ENCODE results near the gene ADGRB3.
"Not testable (repeated sequence)": the region's sequence is repeated elsewhere in the genome, so short reads cannot be mapped to it uniquely, and the experiment has no call there.

The ADGRB3 gene

DNA sequence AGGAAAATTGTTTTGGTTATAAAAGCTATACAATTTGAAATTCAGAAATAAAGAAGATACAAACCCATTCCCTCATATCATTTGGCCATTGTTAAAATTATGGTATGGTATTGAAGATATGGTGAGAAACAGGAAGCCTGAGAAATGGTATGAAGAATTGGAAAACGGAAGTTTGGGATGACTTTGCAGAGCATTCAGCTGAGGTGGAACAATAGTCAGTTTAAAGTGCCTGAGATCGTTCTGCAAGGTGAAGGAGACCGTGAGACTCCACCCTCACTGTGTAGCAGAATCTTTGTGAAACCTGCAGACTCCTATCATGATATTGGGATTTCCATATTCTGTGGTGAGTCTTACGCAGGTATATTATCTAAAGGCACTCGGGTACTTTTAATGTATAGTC, 97.3 kb downstream of the ADGRB3 start:
- in situ Hi-C loops (cut with MboI; ENCODE audit: low sequenced_read_pairs) = no loop called here

DNA sequence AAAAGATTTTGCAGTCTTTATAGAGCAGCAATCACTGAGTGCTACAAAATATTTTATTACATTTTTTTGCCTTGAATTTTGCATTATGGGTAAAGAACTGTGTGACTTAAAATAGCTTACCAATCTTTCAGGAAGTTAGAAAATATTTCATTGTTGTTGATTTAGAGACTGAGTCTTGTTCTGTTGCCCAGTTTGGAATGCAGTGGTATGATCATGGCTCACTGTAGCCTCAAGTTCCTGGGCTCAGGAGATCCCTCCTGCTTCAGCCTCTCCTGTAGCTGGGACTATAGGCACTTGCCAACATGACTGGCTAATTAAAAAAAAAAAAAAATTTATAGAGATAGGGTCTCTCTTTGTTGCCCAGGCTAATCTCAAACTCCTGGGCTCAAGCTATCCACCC, 100.8 kb downstream of the ADGRB3 start:
- in situ Hi-C loops (cut with MboI; ENCODE audit: low sequenced_read_pairs) = no loop called here

DNA sequence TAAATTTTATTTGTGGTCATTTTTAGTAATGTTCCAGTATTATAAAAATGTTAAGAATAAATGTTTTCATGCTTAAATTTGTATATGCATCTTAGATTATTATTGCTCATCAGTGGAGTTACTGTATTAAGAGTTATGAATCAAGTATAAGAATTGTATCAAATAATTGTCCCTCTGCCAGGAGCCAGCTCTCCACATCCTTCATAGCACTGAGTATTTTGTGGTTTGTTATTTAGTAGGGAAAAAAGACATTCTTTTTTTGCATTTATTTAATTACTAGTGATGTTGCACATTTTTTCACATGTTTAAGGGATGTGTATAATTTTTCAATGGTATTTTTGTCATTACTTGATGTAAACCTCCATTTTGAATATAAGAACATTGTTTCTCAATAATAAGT, 102.0 kb downstream of the ADGRB3 start:
- in situ Hi-C loops (cut with MboI; ENCODE audit: low sequenced_read_pairs) = no loop called here

DNA sequence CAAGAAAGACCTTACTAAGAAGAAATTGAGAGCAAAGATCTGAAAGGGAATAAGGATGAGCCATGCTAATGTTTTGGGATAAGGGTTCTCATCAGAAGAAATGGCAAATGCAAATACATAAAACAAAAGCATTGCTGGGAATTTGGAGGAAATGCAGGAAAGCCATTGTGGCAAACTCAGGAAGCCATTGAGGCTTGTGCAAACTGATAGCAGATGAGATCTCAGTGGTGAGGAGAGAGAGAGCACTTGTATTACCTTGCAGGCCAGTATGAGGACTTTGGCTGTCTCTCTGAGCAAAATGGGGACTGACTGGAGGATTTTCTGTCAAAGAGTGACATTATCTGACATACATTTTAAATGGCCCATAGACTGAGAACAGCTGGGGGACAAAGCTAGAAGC, 103.0 kb downstream of the ADGRB3 start:
- in situ Hi-C loops (cut with MboI; ENCODE audit: low sequenced_read_pairs) = no loop called here

DNA sequence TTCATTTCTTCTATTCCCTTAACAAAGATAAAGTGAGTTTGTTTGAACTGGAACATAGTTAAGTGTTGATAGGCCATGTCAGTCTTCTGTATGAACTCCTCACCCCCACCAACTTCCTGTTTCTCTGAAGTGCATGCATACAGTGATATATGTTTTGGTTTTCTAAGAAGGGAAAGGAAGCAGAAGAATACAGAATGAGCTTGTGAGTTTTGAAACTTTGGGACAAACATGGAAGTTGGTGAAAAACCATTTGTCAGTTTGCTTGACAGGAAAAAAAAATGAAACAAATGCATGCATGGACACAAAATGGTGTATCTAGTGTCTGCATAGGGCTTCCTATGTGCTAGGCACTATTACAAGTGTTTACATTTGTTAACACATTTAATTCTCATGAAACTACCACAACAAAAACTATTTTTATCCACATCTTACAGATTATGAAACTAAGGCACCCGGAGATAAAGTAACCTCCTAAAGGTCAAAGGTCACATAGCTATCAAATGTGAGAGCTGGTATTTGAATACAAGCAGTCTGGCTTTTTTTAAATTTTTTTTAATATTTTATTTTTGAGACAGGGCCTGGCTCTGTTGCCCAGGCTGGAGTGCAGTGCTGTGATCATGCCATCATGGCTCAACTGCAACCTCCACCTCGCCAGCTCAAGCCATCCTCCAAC, 105.9 kb downstream of the ADGRB3 start:
- in situ Hi-C loops (cut with MboI; ENCODE audit: low sequenced_read_pairs) = no loop called here

DNA sequence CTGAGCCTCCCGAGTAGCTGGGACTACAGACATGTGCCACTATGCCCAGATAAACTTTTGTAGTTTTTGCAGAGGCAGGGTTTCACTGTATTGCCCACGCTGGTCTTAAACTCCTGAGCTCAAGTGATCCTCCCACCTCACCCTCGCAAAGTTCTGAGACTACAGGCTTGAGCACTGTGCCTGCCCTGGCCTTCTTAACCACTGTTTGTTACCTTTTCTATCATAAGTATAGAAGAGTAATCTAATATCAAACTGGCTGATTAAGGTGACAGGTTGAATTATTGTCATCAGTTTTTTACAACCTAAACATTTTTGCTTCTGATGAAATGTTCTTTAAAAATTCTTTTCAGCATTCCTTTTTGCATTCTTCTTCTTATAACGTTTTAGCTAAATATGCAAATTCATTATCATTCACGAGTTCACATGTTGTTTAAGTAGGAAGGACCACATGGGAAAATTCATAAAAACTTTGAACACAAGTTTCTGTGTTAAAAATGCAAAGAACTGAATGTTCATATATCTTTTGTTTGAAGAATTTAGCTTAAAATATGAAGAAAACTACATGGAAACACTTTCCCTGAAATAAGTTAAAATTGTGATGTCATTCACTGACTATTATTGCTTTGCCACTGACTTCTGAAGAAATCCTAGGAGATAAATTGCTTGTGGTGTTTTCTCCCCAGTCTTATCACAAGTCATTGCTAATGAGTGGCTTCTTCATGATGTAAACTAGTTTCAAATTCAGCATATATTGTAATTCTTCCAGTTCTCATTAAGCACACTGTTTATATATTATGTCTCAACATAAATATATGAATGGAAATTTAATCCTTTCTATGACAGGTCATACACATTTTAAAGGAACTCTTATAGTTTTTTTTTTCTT, 106.7 kb downstream of the ADGRB3 start:
- in situ Hi-C loops (cut with MboI; ENCODE audit: low sequenced_read_pairs) = no loop called here

DNA sequence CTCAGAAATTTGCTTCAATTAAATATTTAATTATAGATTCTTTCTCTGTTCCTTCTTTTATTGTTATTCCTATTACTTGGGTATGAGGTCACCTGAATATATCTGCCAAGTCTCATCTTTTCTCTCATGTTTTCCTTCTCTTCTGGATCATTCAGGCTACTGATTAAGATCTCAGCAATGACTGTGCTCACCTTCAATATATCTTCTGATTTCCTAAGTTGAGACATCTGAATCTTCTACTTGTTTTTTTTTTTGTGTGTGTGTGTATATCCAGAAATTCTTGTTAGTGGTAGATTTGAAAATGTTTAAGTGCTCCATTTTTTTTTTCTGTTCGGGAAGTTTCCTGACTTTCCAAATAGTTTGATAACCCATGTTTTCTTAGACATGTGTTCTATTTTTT, 108.0 kb downstream of the ADGRB3 start:
- in situ Hi-C loops (cut with MboI; ENCODE audit: low sequenced_read_pairs) = no loop called here

DNA sequence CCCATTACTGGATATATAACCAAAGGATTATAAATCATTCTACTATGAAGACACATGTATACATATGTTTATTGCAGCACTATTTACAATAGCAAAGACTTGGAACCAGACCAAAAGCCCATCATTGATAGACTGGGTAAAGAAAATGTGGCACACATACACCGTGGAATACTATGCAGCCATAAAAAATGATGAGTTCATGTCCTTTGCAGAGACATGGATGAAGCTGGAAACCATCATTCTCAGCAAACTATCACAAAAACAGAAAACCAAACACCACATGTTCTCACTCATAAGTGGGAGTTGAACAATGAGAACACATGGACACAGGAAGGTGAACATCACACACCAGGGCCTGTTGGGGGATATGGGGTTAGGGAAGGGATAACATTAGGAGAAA, 109.3 kb downstream of the ADGRB3 start:
- in situ Hi-C loops (cut with MboI; ENCODE audit: low sequenced_read_pairs) = not testable (repeated sequence)

DNA sequence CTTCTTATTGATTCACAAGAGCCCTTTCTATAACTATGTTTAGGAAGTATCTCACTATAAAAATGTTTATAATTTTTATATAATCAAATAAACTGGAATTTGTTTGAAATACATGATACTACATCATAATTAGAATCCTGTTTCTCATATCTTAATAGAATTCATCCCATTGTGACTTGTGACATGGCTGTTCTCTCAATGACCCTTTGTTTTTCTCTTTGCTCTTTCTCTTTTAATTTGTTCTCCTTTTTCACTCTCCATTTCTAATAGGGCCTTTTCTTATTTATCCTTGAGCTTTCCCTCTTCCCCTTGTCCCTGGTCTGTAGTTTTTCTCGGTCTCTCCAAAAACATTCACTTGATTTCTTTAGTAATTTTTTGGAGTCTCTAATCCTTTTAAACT, 111.3 kb downstream of the ADGRB3 start:
- in situ Hi-C loops (cut with MboI; ENCODE audit: low sequenced_read_pairs) = no loop called here

DNA sequence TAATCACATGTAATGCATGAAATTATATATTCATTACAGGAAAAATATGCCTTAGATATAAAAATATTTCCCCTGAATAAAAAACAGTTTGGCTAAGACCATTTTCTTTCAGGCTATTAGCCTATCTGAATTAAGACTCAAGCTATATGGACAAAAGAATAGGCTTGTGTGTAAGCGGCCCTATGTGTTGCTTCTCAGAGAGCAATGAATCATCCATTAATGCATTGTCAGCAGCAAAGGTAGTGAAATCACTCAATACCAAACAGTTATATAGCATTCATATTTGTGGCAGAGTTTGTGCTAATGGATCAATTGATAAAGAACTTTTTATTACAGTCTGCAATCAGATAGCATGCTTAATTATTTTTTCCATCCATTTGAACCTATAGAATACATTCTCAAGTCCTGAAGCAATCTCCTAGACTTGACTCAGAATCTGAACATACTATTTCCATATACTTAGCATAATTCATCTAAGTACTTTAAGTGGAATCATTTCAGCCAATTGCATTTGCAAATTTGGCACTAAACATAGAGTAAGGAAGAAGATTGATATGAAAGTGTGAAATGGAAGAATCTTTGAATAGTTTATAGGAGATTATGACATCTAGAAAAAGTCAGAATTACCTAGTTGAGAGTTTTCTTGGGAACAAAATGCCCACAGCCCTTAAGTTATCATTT, 112.2 kb downstream of the ADGRB3 start:
- in situ Hi-C loops (cut with MboI; ENCODE audit: low sequenced_read_pairs) = no loop called here

DNA sequence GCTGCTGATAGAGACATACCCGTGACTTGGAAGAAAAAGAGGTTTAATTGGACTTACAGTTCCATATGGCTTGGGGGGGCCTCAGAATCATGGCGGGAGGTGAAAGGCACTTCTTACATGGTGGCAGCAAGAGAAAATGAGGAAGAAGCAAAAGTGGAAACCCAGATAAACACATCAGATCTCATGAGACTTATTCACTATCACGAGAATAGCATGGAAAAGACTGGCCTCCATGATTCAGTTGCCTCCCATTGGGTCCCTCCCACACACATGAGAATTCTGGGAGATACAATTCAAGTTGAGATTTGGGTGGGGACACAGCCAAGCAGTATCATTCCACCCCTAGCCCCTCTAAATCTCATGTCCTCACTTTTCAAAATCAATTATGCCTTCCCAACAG, 112.8 kb downstream of the ADGRB3 start:
- in situ Hi-C loops (cut with MboI; ENCODE audit: low sequenced_read_pairs) = not testable (repeated sequence)

DNA sequence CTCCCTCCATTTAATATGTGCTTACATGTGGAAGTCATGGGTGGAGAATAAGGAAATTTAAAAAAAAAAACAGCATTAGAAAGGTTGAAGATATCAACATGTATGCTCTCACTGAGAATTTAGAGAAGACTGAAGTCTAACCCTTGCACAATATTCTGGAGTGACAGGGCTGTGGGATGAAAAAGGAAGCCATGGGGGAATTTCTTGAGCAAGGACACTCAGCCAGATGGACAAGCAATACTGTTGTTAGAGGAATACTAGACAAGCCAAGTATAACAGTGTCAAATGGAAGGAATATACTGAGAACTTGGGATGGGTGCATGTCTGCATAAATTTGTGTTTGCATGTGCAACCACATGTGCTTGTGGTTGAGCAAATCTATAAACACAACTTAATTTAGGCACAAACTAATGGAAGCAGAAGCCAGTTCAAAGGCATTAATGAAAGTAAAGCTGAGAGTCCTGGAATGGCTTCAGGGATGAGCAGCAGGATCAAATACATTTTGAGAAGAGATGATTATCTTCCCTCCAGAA, 119.7 kb downstream of the ADGRB3 start:
- in situ Hi-C loops (cut with MboI; ENCODE audit: low sequenced_read_pairs) = no loop called here

DNA sequence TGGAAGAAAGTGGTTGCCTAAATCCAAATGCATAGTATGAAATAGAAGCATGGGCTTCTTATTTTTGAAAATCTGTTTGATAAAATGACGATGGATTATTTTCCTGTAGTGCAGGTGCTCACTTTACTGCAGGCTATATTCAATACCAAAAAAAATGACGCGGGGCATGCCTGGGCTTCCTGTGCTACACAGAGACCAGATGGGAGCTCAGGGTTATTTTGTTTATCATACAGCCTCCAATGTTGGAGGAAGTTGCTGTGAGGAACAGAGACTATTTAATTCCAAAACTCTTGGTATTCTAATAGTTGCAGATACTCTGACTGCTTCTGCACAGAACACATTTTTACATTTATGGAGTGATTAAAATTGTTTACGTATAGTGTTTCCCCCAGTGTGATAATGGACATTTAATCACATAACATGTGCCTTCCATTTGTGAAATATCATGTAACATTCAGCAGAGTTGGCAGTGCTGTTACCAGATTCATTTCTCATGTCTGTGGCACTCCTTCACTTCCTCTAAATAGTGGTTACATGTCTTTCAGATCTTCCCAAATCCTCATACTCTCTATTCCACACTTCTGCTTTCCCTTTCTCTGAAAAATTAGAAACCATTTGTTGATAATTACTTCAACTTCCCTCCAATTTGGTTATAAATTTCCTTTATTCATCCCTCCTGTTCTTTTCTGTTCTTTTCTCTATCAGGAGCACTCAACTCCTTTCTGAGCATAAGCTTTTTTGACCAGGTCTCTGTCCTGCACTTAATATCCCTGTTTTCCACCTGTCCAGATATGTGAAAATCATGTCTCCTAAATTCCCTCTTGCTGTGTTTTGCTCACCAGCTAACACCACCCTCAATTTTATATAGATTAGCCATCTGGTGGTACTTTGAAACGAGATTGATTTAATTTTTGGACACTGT, 121.6 kb downstream of the ADGRB3 start:
- in situ Hi-C loops (cut with MboI; ENCODE audit: low sequenced_read_pairs) = no loop called here

DNA sequence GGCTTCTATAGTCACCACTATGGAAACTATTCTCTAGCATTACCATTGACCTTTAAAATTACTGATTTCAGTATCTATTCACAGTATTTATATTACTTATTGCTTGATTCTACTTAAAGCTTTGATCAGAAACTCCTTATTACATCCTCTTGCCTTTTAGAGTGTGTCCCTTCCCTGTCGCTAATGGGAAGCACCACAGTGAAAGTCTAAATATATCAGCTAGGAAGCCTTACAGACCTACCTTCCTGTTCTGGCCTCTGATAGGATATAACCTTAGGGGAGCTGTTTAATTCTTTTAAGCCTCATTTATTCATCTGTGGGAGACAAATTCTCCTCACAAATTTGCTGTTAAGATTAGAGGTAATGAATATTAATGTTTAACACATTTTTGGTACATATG, 122.7 kb downstream of the ADGRB3 start:
- in situ Hi-C loops (cut with MboI; ENCODE audit: low sequenced_read_pairs) = no loop called here

DNA sequence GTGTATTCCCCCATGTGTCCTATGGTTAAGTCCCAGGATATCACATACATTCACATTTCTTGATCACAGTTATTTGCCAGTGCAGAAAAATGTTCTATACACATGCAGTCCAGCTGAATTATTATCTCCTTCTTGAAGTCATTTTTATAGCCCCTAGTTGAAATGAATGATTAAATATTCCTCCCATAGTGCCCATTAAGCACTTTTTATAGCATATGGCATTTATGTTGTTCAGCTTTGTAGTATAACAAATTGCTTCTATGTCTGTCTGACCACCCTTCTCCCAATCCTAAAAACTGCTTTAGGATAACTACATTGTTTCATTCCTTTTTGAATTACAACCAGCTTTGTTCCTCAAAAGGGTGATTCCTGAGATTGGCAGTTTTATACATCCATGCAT, 123.5 kb downstream of the ADGRB3 start:
- in situ Hi-C loops (cut with MboI; ENCODE audit: low sequenced_read_pairs) = no loop called here

DNA sequence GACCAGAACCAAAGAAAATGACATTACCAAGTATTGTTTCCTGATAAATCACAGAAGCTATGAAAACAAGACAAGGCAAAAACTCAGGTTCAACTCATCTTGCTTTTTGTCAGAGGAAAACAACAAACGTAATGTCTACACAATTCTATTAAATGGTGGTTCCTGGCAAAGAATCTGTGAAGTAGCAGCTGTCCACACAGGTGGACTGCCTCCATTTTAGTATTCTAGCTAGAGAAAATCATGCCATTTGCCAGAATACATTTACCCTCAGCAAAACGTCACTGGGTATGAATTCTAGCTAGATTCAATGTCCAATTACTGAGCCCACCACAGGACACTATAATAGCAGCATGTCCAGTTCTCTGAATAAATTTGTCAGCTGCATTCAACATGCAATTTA, 125.4 kb downstream of the ADGRB3 start:
- in situ Hi-C loops (cut with MboI; ENCODE audit: low sequenced_read_pairs) = no loop called here

DNA sequence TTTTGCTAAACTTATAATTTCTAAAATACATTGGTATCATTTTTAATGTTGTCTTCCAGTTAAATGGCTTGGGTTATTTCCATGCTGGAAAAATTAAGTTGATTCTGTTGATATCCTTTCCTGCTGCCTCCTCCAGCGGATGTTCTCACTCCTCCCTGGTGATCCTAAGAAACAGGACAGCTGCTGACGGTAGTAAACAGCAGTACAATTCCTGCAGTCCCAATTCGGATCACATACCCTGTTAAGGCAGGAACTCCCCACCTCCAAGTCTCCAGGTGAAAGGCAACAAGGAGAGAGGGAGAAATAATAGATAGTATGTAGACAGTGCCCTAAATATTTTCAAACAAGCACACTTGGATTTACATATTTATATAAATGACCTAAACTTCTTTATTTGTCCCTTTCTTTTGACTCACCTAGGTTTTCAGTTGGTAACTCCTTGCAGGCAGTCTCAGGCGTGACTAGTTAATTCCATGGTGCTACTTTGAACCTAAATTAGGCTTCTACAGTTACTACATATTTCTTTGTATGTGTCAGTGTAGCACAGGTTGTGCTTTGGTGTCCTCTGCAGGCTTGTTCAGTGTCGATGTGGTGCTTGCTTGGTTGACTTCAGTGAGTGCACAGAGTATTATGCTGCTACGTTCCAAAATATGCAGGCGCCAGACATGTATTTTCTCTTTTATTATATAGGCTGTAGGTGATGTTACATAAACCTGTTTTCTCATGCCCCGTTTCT, 126.0 kb downstream of the ADGRB3 start:
- in situ Hi-C loops (cut with MboI; ENCODE audit: low sequenced_read_pairs) = no loop called here

DNA sequence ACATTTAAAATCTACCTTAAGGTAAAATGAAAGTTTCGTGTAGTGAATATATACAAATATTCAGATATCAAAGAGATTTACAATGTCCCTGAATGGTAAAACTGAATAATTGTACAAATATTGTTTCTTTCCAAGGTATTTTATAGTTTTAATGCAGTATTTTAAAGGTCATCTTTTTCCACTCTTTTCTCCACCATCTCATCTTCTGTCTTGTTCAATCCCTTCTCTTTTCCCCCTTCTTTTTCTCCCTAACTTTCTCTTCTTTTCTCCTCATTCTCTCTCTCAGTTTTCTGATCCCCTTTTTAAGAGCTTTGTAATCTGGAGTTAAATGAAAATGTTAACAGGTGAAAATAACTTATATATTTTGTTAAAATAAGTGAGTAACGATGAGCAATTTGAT, 126.9 kb downstream of the ADGRB3 start:
- in situ Hi-C loops (cut with MboI; ENCODE audit: low sequenced_read_pairs) = no loop called here

DNA sequence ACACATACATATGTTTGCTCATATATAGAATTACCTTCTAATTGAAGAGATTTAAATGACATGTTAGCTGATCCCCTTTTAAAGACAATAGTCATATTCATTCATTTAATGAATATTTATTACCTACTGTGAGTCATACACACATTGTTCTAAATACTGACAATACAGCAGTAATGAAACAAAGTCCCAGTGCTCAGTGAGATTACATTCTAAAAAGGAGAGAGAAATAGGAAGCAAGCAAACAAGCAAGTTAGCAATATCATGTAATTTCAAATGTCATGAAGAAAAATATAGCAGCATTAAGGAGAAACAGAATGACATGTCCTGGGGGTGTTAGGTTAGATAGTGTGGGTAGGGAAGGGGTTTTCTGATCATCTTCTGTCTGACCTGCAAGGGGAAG, 136.3 kb downstream of the ADGRB3 start:
- in situ Hi-C loops (cut with MboI; ENCODE audit: low sequenced_read_pairs) = no loop called here

DNA sequence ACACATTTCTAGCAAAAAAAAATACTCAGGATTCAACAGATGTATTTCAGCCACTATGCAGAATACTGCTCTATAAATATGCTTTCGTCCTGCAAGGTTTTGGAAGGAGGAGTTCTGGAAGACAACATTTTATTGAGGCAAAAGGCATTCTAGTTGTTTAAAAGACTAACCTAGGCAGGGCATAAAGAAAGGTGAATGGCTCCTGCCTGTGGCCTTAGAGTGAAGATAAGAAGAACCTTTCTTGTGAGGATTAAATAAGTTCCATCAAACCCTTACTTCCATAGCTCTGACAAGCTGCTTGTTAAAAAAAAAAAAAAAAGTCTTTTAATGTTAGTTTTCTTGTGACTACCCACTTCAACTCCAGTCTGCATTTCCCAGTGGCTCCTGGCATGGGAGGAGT, 139.8 kb downstream of the ADGRB3 start:
- in situ Hi-C loops (cut with MboI; ENCODE audit: low sequenced_read_pairs) = no loop called here
